Suprapubic skin (tissue), 4 donors: ENCODE measurements around the gene METTL25B. TPM values are rescaled to one million over a fixed set of nuclear protein-coding genes. Genes with fewer than 3 reads are reported as not detected.

Experiments used
- DNase-seq, 2 donors: peaks; one replicate each; pipeline ENCODE4 v3.0.0-alpha.2; 2019; ENCODE audit warnings: low spot score in 2 of 2
- H3K27ac ChIP-seq: fragments of 200-600 bp; sonication (generic); one replicate; pipeline ENCODE4 v1.5.1; 2019
- H3K27me3 ChIP-seq: fragments of 200-600 bp; sonication (generic); one replicate; pipeline ENCODE4 v1.5.1; 2019
- H3K36me3 ChIP-seq: fragments of 200-600 bp; sonication (generic); one replicate; pipeline ENCODE4 v1.5.1; 2019
- H3K4me1 ChIP-seq: fragments of 200-600 bp; sonication (generic); one replicate; pipeline ENCODE4 v1.5.1; 2019
- H3K4me3 ChIP-seq: fragments of 200-600 bp; sonication (generic); one replicate; pipeline ENCODE4 v1.5.1; 2019; ENCODE audit warnings: mild to moderate bottlenecking
- H3K9me3 ChIP-seq: fragments of 200-600 bp; sonication (generic); one replicate; pipeline ENCODE4 v1.5.1; 2019
- EP300 ChIP-seq: sonication (generic); formaldehyde crosslinking; IDR thresholded peaks from one replicate; pipeline ENCODE4 v1.6.1; 2017; ENCODE audit warnings: antibody characterized with exemption
- POLR2A ChIP-seq, 2 donors: fragments of 450-650 bp; IDR thresholded peaks; one replicate each; pipeline ENCODE4 v1.6.1; 2017; ENCODE audit warnings: antibody characterized with exemption in 2 of 2, mild to moderate bottlenecking in 2 of 2, moderate library complexity in 2 of 2
- POLR2AphosphoS5 ChIP-seq, 3 donors: sonication (generic); formaldehyde crosslinking; IDR thresholded peaks; one replicate each; pipeline ENCODE4 v1.6.1; 2017; ENCODE audit warnings: antibody characterized with exemption in 3 of 3
- WGBS: methylation state at CpG from one replicate; pipeline ENCODE4 v1.1.5; 2018; 5-methylcytosine and 5-hydroxymethylcytosine counted together
- total RNA-seq, 4 donors: library from RNA; depleted of rRNA; stranded (reverse); fragments of >200 nt; gene quantifications; one replicate each; pipeline ENCODE4 v1.1.0, GENCODE V29; 2016
- TF ChIP-seq, protein P1 (sequence below), 2 donors: fragments of 200-600 bp in 1 of 2; fragments of 450-650 bp in 1 of 2; sonication (generic) in 1 of 2; IDR thresholded peaks; one replicate each; pipeline ENCODE4 v1.5.1; 2016 to 2019; ENCODE audit warnings: antibody characterized with exemption in 2 of 2, mild to moderate bottlenecking in 1 of 2, moderate library complexity in 1 of 2

The METTL25B gene
- total RNA-seq, 4 donors from 2014 or later = 20.7 to 40.3 (median 34.2) TPM

- peak overlapping the region; percentile 97 for H3K27ac ChIP-seq
- WGBS = 83% methylated on average over 5 of the region's 5 CpGs
- H3K27me3 ChIP-seq = no peaks in the 10 kb centered on the region
- TF ChIP-seq, protein P1, sequence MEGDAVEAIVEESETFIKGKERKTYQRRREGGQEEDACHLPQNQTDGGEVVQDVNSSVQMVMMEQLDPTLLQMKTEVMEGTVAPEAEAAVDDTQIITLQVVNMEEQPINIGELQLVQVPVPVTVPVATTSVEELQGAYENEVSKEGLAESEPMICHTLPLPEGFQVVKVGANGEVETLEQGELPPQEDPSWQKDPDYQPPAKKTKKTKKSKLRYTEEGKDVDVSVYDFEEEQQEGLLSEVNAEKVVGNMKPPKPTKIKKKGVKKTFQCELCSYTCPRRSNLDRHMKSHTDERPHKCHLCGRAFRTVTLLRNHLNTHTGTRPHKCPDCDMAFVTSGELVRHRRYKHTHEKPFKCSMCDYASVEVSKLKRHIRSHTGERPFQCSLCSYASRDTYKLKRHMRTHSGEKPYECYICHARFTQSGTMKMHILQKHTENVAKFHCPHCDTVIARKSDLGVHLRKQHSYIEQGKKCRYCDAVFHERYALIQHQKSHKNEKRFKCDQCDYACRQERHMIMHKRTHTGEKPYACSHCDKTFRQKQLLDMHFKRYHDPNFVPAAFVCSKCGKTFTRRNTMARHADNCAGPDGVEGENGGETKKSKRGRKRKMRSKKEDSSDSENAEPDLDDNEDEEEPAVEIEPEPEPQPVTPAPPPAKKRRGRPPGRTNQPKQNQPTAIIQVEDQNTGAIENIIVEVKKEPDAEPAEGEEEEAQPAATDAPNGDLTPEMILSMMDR (IDR thresholded peaks at IDR 0.05) = no peak
- no peak for TF ChIP-seq POLR2A (IDR thresholded peaks at IDR 0.05)
- no peak for TF ChIP-seq POLR2AphosphoS5 (IDR thresholded peaks at IDR 0.05)
- TF ChIP-seq EP300 = no peak
- no peaks in the 10 kb centered on the region for H3K9me3 ChIP-seq
- peaks cover 6% of the 10 kb centered on the region for H3K36me3 ChIP-seq
- H3K4me1 ChIP-seq = peaks cover 38% of the 10 kb centered on the region
- H3K4me3 ChIP-seq = no peak overlapping the region
- peak in 1 of 2 donors; percentile 6 for DNase-seq
Measured at GRCh38 chr1:156765666-156766065, 37.4 kb downstream of the METTL25B start.

- no peak for TF ChIP-seq POLR2A (IDR thresholded peaks at IDR 0.05)
- no peak for TF ChIP-seq EP300
- TF ChIP-seq, protein P1 (IDR thresholded peaks at IDR 0.05) = no peak
- no peak for TF ChIP-seq POLR2AphosphoS5 (IDR thresholded peaks at IDR 0.05)
- Histone ChIP-seq H3K27ac (peak overlapping the region; percentile 97), H3K4me3 (peak overlapping the region; percentile 98), H3K27me3 (no peaks in the 10 kb centered on the region), H3K9me3 (no peaks in the 10 kb centered on the region), H3K4me1 (peaks cover 45% of the 10 kb centered on the region), H3K36me3 (peaks cover 11% of the 10 kb centered on the region)
- 8% methylated on average over 14 of the region's 14 CpGs for WGBS
- DNase-seq = peak in 1 of 2 donors; percentile 29
Measured at GRCh38 chr1:156766298-156767100, 38.2 kb downstream of the METTL25B start.

DNA sequence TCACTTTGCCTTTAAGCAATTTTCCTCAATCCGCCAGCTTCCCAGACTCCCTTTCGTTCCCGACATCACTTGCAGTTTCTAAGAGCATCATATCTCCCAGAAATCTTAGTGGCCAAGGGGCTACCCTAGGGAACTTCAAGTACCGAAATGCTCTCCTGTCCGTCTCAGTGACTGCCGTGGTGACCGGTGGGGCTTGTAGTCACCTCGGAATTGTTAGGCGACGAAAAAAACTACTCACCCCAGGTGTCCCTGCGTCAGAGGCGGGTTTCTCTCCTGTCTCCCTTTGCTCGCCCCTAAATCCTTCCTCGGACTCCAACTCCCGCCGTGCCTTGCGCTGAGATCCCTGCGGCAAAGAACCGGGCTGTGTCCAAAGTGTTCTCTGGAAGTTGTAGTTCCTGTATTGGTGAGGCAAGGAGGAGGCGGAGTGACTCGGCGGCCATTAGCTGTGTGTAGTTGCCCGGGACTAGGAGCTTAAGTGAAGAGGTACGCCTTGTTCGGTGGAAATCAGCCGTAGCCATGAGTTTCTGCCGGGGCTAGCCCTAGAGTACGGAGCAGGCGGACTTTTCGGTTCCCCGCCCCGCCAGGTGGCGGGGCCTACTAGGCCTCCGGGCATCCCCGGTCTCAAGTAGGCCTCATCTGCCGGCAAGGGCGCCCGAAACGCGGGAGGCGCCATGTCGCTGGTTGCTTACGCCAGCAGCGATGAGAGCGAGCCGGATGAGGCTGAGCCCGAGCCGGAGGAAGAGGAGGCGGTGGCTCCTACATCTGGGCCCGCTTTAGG, 39.0 kb downstream of the METTL25B start, which contains the start of gene PRCC:
TSS of gene PRCC (plus strand) at position 435 of the 778 bp plus-strand sequence. CDS start at position 672, 237 bp downstream.
- peak within 1 kb of the TSS; percentile 98 for H3K4me3 ChIP-seq
- TF ChIP-seq, protein P1 (IDR thresholded peaks at IDR 0.05) = no peak
- TF ChIP-seq EP300 (no peak), POLR2A (IDR thresholded peaks at IDR 0.05) (peak in 1 of 2 donors; percentile 72), POLR2AphosphoS5 (IDR thresholded peaks at IDR 0.05) (peak; percentile 1 to 75 (median 72))
- no peaks in the 10 kb centered on the region for H3K9me3 ChIP-seq
- H3K36me3 ChIP-seq = peaks cover 11% of the 10 kb centered on the region
- no peaks in the 10 kb centered on the region for H3K27me3 ChIP-seq
- peak within 1 kb of the TSS; percentile 97 for H3K27ac ChIP-seq
- WGBS = under 1% methylated on average over 20 of the region's 50 CpGs
- DNase-seq = peak; percentile 99
- peaks cover 48% of the 10 kb centered on the region for H3K4me1 ChIP-seq

DNA sequence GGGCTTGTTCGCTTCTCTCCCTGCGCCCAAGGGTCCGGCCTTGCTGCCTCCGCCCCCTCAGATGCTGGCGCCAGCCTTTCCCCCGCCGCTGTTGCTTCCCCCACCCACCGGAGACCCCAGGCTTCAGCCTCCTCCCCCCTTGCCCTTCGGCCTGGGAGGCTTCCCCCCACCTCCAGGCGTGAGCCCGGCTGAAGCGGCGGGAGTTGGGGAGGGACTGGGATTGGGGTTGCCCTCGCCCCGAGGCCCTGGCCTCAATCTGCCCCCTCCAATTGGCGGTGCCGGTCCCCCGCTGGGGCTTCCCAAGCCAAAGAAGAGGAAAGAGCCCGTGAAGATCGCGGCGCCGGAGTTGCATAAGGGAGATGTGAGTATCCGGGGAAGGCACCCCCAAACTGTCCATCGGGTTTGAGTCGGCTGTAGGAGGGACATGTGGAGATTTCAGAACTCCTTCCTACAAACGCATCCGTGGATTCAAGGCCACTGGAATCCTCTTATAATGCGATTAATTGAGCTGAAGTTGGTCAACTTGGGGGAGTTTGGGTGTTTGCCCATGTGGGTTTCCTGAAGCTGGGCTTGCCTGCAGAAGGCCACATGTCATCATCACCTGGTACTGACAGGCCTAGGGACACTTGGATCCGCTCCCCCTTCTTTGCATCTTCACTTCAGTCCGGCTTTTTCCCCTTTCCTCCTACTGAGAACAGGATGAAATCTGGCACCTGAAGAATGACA, 39.8 kb downstream of the METTL25B start:
- 1% methylated on average over 14 of the region's 31 CpGs for WGBS
- Histone ChIP-seq H3K27me3 (no peaks in the 10 kb centered on the region), H3K36me3 (peaks cover 11% of the 10 kb centered on the region), H3K4me1 (peaks cover 56% of the 10 kb centered on the region), H3K4me3 (peak overlapping the region; percentile 98), H3K9me3 (no peaks in the 10 kb centered on the region), H3K27ac (peak overlapping the region; percentile 97)
- DNase-seq = peak in 1 of 2 donors; percentile 77
- TF ChIP-seq POLR2AphosphoS5 (IDR thresholded peaks at IDR 0.05) (no peak), EP300 (no peak), POLR2A (IDR thresholded peaks at IDR 0.05) (no peak)
- TF ChIP-seq, protein P1 (IDR thresholded peaks at IDR 0.05) = no peak
